ENCODE results near the gene POU2AF1.

GRCh38 chr11:111409915-111410314, 30.8 kb upstream of the POU2AF1 start:
- TF ChIP-seq CTCF (IDR thresholded peaks at IDR 0.05) (no peak), POLR2AphosphoS5 (IDR thresholded peaks at IDR 0.05) (no peak), EP300 (IDR thresholded peaks at IDR 0.05) (no peak)
